SK-N-SH treated with all-trans-retinoic acid at 6 μM for 48 hours (cell line): ENCODE data around the gene KIF26A.
"Not testable (repeated sequence)": the region's sequence is repeated elsewhere in the genome, so short reads cannot be mapped to it uniquely, and the experiment has no call there.

Source experiments
- ATAC-seq: fragments of 200-7000 bp; cut with Tn5 transposase; 3 replicates; pipeline ENCODE4 v1.9.1; 2020; ENCODE audit warnings: mild to moderate bottlenecking, moderate library complexity
- ARNTL ChIP-seq: fragments of 450-650 bp; formaldehyde crosslinking; IDR thresholded peaks from 2 replicates; pipeline ENCODE4 v1.5.0; 2020; ENCODE audit warnings: low read depth, mild to moderate bottlenecking, moderate library complexity, borderline replicate concordance
- CSDC2 ChIP-seq: fragments of 250-450 bp; sonication (Bioruptor Pico); IDR thresholded peaks from 2 replicates; pipeline ENCODE4 v1.5.0; 2020; ENCODE audit warnings: mild to moderate bottlenecking, moderate library complexity
- ESRRG ChIP-seq: fragments of 250-450 bp; sonication (Bioruptor Pico); IDR thresholded peaks from 2 replicates; pipeline ENCODE4 v1.6.1; 2021; ENCODE audit warnings: mild to moderate bottlenecking
- GLIS3 ChIP-seq: fragments of 250-450 bp; sonication (Bioruptor Pico); IDR thresholded peaks from 2 replicates; pipeline ENCODE4 v1.5.0; 2020; ENCODE audit warnings: mild to moderate bottlenecking, moderate library complexity
- ISL1 ChIP-seq: fragments of 250-450 bp; sonication (Bioruptor Pico); IDR thresholded peaks from 2 replicates; pipeline ENCODE4 v2.1.2; 2022; ENCODE audit warnings: mild to moderate bottlenecking, moderate library complexity
- PPARA ChIP-seq: fragments of 250-450 bp; sonication (Bioruptor Pico); IDR thresholded peaks from 2 replicates; pipeline ENCODE4 v1.5.0; 2020; ENCODE audit warnings: mild to moderate bottlenecking, borderline replicate concordance
- RARB ChIP-seq: fragments of 250-450 bp; sonication (Bioruptor Pico); IDR thresholded peaks from 2 replicates; pipeline ENCODE4 v1.8.0; 2021; ENCODE audit warnings: mild to moderate bottlenecking, moderate library complexity
- SNAI2 ChIP-seq: fragments of 250-450 bp; sonication (Bioruptor Pico); IDR thresholded peaks from 2 replicates; pipeline ENCODE4 v1.5.0; 2020; ENCODE audit warnings: mild to moderate bottlenecking, moderate library complexity
- TCF4 ChIP-seq: fragments of 250-450 bp; sonication (Bioruptor Pico); IDR thresholded peaks from 2 replicates; pipeline ENCODE4 v1.8.0; 2021; ENCODE audit warnings: mild to moderate bottlenecking, moderate library complexity, borderline replicate concordance
- TOX ChIP-seq: fragments of 250-450 bp; sonication (Bioruptor Pico); IDR thresholded peaks from 2 replicates; pipeline ENCODE4 v1.8.0; 2021; ENCODE audit warnings: mild to moderate bottlenecking, moderate library complexity, borderline replicate concordance
- ZC3H10 ChIP-seq: fragments of 250-450 bp; sonication (Bioruptor Pico); IDR thresholded peaks from 2 replicates; pipeline ENCODE4 v1.5.1; 2021; ENCODE audit warnings: mild to moderate bottlenecking, moderate library complexity
- ZFP3 ChIP-seq: fragments of 250-450 bp; sonication (Bioruptor Pico); IDR thresholded peaks from 2 replicates; pipeline ENCODE4 v1.5.0; 2020; ENCODE audit warnings: mild to moderate bottlenecking, moderate library complexity
- ZFP30 ChIP-seq: fragments of 450-650 bp; formaldehyde crosslinking; IDR thresholded peaks from 2 replicates; pipeline ENCODE4 v1.5.0; 2022; ENCODE audit warnings: mild to moderate bottlenecking, moderate library complexity
- ZNF8 ChIP-seq: fragments of 450-650 bp; formaldehyde crosslinking; IDR thresholded peaks from 2 replicates; pipeline ENCODE4 v1.5.0; 2020; ENCODE audit warnings: mild to moderate bottlenecking, moderate library complexity
- TF ChIP-seq, protein P1 (sequence below): fragments of 250-450 bp; sonication (Bioruptor Pico); IDR thresholded peaks from 2 replicates; pipeline ENCODE4 v1.5.1; 2021; ENCODE audit warnings: mild to moderate bottlenecking, moderate library complexity
- TF ChIP-seq, protein P2 (sequence below): fragments of 250-450 bp; sonication (Bioruptor Pico); IDR thresholded peaks from 2 replicates; pipeline ENCODE4 v1.5.1; 2020; ENCODE audit warnings: low read depth, mild to moderate bottlenecking, moderate library complexity
- TF ChIP-seq, protein P3 (sequence below): fragments of 250-450 bp; sonication (Bioruptor Pico); IDR thresholded peaks from 2 replicates; pipeline ENCODE4 v1.8.0; 2020; ENCODE audit warnings: mild to moderate bottlenecking, moderate library complexity, borderline replicate concordance
- TF ChIP-seq, protein P4 (sequence below): fragments of 250-450 bp; sonication (Bioruptor Pico); IDR thresholded peaks from 2 replicates; pipeline ENCODE4 v1.5.0; 2020; ENCODE audit warnings: mild to moderate bottlenecking, moderate library complexity
- TF ChIP-seq, protein P5 (sequence below): fragments of 250-450 bp; sonication (Bioruptor Pico); IDR thresholded peaks from 2 replicates; pipeline ENCODE4 v1.8.0; 2021; ENCODE audit warnings: low read depth, mild to moderate bottlenecking, moderate library complexity, borderline replicate concordance

Gene KIF26A

DNA sequence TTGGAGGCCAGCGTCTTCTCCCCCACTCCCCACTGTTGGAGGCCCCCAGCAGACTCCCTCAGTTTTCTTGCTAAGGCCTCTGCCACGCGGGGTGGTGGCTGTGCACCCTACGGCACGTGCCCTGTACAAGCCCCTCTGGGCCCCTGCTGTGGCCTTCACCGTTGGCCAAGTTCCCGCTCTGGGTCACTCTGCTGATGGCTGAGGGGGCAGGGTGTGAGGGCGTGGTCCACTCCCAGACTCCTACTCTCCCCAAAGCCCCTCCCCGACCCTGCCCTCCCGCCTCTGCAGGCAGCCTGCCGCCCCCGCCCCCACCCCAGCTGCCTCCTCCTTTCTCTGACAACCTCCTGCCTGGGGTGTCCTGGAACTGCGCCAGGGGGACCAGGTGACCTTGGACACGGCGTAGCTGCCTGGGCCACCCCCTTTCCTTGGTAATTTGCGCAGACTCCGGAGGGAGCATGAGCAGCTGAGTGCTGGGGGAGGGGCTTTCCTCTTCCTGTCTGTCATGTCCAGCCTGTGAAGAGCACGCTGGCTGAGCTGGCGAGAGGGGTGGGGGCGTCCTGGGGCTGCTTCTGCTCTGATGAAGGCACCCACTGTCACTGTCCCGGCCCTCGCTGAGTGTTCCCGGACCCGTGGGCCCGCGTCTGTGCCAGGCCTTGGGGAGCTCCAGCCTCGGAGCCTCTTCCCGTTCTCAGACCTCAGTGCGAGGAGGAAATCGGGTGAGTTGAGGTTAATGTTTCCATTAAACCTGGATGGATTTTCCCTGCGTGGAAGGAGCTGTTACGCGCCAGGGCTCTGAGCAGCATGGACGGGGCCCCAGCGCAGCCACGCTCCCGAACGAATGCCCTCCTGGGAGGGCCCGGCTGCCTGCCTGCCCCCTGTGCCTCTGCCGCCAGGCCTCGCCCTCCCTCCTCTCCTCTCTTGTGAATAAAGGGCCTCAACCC, 85.0 kb downstream of the KIF26A start:
- TF ChIP-seq, protein P1, sequence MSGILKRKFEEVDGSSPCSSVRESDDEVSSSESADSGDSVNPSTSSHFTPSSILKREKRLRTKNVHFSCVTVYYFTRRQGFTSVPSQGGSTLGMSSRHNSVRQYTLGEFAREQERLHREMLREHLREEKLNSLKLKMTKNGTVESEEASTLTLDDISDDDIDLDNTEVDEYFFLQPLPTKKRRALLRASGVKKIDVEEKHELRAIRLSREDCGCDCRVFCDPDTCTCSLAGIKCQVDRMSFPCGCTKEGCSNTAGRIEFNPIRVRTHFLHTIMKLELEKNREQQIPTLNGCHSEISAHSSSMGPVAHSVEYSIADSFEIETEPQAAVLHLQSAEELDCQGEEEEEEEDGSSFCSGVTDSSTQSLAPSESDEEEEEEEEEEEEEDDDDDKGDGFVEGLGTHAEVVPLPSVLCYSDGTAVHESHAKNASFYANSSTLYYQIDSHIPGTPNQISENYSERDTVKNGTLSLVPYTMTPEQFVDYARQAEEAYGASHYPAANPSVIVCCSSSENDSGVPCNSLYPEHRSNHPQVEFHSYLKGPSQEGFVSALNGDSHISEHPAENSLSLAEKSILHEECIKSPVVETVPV = 0 out of 2 replicates have a peak, but pooled peaks have one; percentile 44
- no peak for TF ChIP-seq ZNF8
- peak; percentile 65 for ATAC-seq

DNA sequence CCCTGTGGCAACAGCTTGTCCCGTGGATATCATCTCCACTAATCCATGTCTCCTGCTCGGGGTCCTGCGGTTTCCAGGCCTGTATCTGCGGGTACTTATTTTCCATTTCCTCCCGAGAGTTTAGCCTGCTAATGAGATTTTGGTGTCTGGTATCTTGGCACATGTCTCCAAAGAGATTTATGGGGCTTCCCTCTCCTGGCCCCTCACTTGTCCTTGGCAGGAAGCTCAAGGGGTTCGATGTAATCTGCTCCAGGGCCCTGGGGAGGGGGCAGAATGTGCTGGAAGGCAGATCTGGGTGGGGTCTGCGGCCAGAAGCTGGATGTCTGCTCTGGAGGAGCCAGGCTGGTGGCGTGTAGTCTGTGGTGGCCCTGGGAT, 85.7 kb downstream of the KIF26A start:
- ATAC-seq = peak; percentile 59
- TF ChIP-seq ZNF8 (no peak), TCF4 (CRISPR knock-in tag) (peak; percentile 86), GLIS3 (no peak), ZFP30 (CRISPR knock-in tag) (no peak), RARB (CRISPR knock-in tag) (no peak), ISL1 (CRISPR knock-in tag) (peak; percentile 65), CSDC2 (no peak), TOX (CRISPR knock-in tag) (no peak), ZFP3 (CRISPR knock-in tag) (no peak), ZC3H10 (CRISPR knock-in tag) (no peak), SNAI2 (0 out of 2 replicates have a peak, but pooled peaks have one; percentile 5), ESRRG (CRISPR knock-in tag) (no peak), ARNTL (CRISPR knock-in tag) (no peak)
- TF ChIP-seq, protein P2, sequence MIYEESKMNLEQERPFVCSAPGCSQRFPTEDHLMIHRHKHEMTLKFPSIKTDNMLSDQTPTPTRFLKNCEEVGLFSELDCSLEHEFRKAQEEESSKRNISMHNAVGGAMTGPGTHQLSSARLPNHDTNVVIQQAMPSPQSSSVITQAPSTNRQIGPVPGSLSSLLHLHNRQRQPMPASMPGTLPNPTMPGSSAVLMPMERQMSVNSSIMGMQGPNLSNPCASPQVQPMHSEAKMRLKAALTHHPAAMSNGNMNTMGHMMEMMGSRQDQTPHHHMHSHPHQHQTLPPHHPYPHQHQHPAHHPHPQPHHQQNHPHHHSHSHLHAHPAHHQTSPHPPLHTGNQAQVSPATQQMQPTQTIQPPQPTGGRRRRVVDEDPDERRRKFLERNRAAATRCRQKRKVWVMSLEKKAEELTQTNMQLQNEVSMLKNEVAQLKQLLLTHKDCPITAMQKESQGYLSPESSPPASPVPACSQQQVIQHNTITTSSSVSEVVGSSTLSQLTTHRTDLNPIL (CRISPR knock-in tag) = no peak
- TF ChIP-seq, protein P3, sequence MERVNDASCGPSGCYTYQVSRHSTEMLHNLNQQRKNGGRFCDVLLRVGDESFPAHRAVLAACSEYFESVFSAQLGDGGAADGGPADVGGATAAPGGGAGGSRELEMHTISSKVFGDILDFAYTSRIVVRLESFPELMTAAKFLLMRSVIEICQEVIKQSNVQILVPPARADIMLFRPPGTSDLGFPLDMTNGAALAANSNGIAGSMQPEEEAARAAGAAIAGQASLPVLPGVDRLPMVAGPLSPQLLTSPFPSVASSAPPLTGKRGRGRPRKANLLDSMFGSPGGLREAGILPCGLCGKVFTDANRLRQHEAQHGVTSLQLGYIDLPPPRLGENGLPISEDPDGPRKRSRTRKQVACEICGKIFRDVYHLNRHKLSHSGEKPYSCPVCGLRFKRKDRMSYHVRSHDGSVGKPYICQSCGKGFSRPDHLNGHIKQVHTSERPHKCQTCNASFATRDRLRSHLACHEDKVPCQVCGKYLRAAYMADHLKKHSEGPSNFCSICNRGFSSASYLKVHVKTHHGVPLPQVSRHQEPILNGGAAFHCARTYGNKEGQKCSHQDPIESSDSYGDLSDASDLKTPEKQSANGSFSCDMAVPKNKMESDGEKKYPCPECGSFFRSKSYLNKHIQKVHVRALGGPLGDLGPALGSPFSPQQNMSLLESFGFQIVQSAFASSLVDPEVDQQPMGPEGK (CRISPR knock-in tag) = 0 out of 2 replicates have a peak, but pooled peaks have one; percentile 25
- TF ChIP-seq, protein P4, sequence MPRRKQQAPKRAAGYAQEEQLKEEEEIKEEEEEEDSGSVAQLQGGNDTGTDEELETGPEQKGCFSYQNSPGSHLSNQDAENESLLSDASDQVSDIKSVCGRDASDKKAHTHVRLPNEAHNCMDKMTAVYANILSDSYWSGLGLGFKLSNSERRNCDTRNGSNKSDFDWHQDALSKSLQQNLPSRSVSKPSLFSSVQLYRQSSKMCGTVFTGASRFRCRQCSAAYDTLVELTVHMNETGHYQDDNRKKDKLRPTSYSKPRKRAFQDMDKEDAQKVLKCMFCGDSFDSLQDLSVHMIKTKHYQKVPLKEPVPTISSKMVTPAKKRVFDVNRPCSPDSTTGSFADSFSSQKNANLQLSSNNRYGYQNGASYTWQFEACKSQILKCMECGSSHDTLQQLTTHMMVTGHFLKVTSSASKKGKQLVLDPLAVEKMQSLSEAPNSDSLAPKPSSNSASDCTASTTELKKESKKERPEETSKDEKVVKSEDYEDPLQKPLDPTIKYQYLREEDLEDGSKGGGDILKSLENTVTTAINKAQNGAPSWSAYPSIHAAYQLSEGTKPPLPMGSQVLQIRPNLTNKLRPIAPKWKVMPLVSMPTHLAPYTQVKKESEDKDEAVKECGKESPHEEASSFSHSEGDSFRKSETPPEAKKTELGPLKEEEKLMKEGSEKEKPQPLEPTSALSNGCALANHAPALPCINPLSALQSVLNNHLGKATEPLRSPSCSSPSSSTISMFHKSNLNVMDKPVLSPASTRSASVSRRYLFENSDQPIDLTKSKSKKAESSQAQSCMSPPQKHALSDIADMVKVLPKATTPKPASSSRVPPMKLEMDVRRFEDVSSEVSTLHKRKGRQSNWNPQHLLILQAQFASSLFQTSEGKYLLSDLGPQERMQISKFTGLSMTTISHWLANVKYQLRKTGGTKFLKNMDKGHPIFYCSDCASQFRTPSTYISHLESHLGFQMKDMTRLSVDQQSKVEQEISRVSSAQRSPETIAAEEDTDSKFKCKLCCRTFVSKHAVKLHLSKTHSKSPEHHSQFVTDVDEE (CRISPR knock-in tag) = peak; percentile 95
- TF ChIP-seq, protein P5, sequence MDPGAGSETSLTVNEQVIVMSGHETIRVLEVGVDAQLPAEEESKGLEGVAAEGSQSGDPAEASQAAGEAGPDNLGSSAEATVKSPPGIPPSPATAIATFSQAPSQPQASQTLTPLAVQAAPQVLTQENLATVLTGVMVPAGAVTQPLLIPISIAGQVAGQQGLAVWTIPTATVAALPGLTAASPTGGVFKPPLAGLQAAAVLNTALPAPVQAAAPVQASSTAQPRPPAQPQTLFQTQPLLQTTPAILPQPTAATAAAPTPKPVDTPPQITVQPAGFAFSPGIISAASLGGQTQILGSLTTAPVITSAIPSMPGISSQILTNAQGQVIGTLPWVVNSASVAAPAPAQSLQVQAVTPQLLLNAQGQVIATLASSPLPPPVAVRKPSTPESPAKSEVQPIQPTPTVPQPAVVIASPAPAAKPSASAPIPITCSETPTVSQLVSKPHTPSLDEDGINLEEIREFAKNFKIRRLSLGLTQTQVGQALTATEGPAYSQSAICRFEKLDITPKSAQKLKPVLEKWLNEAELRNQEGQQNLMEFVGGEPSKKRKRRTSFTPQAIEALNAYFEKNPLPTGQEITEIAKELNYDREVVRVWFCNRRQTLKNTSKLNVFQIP (CRISPR knock-in tag) = no peak

DNA sequence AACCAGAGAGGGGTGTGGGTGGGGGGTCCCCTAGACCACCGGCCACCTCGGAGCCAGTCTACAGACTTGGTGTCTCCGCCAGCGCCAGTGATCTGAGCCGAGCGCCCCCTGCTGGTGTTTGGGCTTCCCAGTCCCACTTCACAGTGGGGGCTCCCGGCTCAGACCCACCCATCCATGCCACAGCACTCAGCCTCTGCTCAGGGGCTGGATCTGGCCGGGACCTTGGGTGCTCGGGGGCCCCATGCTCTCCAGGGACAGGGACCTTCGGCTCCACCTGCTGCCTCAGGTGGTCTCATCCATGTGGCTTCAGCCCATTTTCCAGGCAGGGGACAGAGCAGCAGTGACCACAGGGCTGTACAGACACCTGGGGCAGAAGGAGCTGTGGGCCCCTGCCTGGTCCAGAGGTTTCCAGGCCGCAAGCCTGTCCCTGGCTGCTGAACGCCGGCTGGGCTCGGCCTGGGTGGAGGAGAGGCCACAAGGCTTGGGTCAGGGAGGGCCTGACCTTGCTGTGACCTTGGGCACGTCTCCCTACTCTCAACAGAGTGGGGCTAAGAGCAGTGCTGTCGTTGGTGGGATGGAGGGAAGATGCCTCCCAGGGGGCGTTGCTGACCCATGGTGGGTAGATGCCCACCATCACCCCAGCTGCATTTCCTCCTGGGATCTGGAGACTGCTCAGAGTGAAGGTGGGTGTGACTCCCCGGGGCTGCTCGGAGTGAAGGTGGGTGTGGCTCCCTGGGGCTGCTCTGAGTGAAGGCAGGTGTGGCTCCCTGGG, 86.3 kb downstream of the KIF26A start:
- TF ChIP-seq, protein P1 = no peak
- TF ChIP-seq GLIS3 (no peak), SNAI2 (no peak), CSDC2 (no peak), PPARA (no peak), ESRRG (CRISPR knock-in tag) (no peak), ZC3H10 (CRISPR knock-in tag) (no peak), TCF4 (CRISPR knock-in tag) (no peak)
- TF ChIP-seq, protein P2 (CRISPR knock-in tag) = no peak

DNA sequence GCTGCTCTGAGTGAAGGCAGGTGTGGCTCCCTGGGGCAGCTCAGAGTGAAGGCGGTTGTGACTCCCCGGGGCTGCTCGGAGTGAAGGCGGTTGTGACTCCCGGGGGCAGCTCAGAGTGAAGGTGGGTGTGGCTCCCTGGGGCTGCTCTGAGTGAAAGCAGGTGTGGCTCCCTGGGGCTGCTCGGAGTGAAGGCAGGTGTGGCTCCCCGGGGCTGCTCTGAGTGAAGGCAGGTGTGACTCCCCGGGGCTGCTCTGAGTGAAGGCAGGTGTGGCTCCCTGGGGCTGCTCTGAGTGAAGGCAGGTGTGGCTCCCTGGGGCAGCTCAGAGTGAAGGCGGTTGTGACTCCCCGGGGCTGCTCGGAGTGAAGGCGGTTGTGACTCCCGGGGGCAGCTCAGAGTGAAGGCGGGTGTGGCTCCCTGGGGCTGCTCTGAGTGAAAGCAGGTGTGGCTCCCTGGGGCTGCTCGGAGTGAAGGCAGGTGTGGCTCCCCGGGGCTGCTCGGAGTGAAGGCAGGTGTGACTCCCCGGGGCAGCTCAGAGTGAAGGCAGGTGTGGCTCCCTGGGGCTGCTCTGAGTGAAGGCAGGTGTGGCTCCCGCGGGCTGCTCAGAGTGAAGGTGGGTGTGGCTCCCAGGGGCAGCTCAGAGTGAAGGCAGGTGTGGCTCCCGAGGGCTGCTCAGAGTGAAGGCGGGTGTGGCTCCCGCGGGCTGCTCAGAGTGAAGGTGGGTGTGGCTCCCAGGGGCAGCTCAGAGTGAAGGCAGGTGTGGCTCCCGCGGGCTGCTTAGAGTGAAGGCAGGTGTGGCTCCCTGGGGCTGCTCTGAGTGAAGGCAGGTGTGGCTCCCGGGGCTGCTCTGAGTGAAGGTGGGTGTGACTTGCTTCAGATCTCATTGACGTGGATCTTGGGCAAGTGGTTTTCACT, 87.1 kb downstream of the KIF26A start:
- ATAC-seq = not testable (repeated sequence)

More for the DNA sequence above, 86.3 kb downstream of the KIF26A start:
- peak; percentile 53 for ATAC-seq
